ENCODE data around the gene BTBD2. TPM values are rescaled to one million over a fixed set of nuclear protein-coding genes. Genes with fewer than 3 reads are reported as not detected.

The BTBD2 gene
- total and polyA plus RNA-seq, 4 donors: 7.4 to 25.1 (median 20.2) TPM

DNA sequence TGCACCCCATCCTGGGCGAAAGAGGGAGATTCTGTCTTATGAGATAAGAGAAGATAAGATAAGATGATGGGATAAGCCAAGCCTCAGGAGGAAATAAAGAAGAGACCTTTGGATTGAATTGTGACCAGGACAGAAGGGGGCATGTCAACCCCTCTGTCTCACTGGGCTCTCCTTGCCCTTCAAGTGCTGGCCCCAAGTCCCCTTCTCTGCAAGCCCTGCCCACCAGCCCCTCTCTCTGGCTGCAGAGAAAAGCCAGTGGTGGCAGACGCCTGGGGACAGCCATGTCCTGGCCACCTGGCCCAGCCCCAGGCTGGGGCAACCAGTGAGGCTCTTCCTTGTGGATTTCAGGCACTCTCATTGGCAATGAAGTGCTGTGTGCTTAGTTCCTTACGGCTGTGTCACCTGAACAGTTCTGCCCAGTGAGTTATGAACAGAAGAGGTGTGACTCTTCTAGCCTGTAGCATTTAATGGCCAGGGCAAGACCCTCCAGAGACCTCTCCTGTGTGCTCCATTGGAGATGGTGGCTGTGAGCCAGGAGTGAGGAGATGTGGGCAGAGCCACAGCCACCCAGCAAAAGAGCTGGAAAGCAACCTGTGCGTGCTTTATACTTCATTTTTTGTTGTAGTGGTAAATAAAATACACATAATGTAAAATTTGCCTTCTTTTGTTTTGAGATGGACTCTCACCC is 6.1 kb upstream of the BTBD2 start:
- Histone ChIP-seq H3K9me3 (ENCODE audit: control insufficient read depth in 4 of 4, low read length in 3 of 4) (no peaks in the 10 kb centered on the region), H3K4me3 (ENCODE audit: low read depth in 1 of 3, low read length in 3 of 3) (no peak overlapping the region), H3K36me3 (ENCODE audit: control insufficient read depth in 4 of 4, insufficient read depth in 3 of 4, low read depth in 1 of 4, low read length in 3 of 4) (no peaks in the 10 kb centered on the region), H3K27ac (ENCODE audit: low read depth in 1 of 2, low read length in 2 of 2) (no peak overlapping the region), H3K4me1 (ENCODE audit: control insufficient read depth in 4 of 4, insufficient read depth in 4 of 4, low read length in 3 of 4) (peaks cover 0 to 2% (median 2%) of the 10 kb centered on the region in 4 donors), H3K27me3 (ENCODE audit: control insufficient read depth in 4 of 4, insufficient read depth in 4 of 4, low read length in 3 of 4) (no peaks in the 10 kb centered on the region), H3K9ac (ENCODE audit: low read depth in 1 of 2, low read length in 2 of 2) (no peak overlapping the region)
- DNase-seq (ENCODE audit: low spot score): no peak
- TF ChIP-seq HNF4A (conservative IDR thresholded peaks at IDR 0.05) (no peak), NR2F2 (IDR thresholded peaks at IDR 0.05) (no peak), FOXA1 (IDR thresholded peaks at IDR 0.05) (no peak), FOXA2 (IDR thresholded peaks at IDR 0.05) (no peak), HNF4G (IDR thresholded peaks at IDR 0.05) (no peak), JUND (IDR thresholded peaks at IDR 0.05) (no peak), YY1 (IDR thresholded peaks at IDR 0.05) (no peak), GABPA (IDR thresholded peaks at IDR 0.05 in 1 of 2, conservative IDR thresholded peaks at IDR 0.05 in 1 of 2) (no peak), EGR1 (IDR thresholded peaks at IDR 0.05; ENCODE audit: low read depth in 2 of 2) (no peak), RAD21 (IDR thresholded peaks at IDR 0.05) (no peak), SP1 (IDR thresholded peaks at IDR 0.05) (no peak), RXRA (IDR thresholded peaks at IDR 0.05) (no peak)
- TF ChIP-seq, protein P1, sequence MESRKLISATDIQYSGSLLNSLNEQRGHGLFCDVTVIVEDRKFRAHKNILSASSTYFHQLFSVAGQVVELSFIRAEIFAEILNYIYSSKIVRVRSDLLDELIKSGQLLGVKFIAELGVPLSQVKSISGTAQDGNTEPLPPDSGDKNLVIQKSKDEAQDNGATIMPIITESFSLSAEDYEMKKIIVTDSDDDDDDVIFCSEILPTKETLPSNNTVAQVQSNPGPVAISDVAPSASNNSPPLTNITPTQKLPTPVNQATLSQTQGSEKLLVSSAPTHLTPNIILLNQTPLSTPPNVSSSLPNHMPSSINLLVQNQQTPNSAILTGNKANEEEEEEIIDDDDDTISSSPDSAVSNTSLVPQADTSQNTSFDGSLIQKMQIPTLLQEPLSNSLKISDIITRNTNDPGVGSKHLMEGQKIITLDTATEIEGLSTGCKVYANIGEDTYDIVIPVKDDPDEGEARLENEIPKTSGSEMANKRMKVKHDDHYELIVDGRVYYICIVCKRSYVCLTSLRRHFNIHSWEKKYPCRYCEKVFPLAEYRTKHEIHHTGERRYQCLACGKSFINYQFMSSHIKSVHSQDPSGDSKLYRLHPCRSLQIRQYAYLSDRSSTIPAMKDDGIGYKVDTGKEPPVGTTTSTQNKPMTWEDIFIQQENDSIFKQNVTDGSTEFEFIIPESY (IDR thresholded peaks at IDR 0.05): no peak
- TF ChIP-seq, protein P2, sequence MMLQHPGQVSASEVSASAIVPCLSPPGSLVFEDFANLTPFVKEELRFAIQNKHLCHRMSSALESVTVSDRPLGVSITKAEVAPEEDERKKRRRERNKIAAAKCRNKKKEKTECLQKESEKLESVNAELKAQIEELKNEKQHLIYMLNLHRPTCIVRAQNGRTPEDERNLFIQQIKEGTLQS (IDR thresholded peaks at IDR 0.05): no peak
- TF ChIP-seq, protein P3, sequence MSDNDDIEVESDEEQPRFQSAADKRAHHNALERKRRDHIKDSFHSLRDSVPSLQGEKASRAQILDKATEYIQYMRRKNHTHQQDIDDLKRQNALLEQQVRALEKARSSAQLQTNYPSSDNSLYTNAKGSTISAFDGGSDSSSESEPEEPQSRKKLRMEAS (IDR thresholded peaks at IDR 0.05): no peak
- TF ChIP-seq, protein P4, sequence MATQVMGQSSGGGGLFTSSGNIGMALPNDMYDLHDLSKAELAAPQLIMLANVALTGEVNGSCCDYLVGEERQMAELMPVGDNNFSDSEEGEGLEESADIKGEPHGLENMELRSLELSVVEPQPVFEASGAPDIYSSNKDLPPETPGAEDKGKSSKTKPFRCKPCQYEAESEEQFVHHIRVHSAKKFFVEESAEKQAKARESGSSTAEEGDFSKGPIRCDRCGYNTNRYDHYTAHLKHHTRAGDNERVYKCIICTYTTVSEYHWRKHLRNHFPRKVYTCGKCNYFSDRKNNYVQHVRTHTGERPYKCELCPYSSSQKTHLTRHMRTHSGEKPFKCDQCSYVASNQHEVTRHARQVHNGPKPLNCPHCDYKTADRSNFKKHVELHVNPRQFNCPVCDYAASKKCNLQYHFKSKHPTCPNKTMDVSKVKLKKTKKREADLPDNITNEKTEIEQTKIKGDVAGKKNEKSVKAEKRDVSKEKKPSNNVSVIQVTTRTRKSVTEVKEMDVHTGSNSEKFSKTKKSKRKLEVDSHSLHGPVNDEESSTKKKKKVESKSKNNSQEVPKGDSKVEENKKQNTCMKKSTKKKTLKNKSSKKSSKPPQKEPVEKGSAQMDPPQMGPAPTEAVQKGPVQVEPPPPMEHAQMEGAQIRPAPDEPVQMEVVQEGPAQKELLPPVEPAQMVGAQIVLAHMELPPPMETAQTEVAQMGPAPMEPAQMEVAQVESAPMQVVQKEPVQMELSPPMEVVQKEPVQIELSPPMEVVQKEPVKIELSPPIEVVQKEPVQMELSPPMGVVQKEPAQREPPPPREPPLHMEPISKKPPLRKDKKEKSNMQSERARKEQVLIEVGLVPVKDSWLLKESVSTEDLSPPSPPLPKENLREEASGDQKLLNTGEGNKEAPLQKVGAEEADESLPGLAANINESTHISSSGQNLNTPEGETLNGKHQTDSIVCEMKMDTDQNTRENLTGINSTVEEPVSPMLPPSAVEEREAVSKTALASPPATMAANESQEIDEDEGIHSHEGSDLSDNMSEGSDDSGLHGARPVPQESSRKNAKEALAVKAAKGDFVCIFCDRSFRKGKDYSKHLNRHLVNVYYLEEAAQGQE (IDR thresholded peaks at IDR 0.05): no peak
- WGBS: 81% methylated on average over 4 of the region's 4 CpGs

DNA sequence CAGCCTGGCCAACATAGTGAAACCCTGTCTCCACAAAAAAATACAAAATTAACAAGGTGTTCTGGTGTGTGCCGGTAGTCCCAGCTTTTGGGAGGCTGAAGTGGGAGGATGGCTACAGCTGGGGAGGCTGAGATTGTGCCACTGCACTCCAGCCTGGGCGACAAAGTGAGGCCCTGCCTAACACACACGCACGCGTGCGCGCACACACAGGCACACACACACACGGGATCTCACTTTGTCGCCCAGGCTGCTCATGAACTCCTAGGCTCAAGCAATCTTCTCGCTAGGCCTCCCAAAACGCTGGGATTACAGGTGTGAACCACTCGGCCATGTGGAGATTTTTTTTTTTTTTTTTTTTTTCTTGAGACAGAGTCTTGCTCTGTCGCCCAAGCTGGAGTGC is 3.2 kb upstream of the BTBD2 start:
- TF ChIP-seq EGR1 (IDR thresholded peaks at IDR 0.05; ENCODE audit: low read depth in 2 of 2): no peak
- TF ChIP-seq, protein P4 (IDR thresholded peaks at IDR 0.05): no peak
- TF ChIP-seq RXRA (IDR thresholded peaks at IDR 0.05): no peak
- no peak for TF ChIP-seq FOXA2 (IDR thresholded peaks at IDR 0.05)
- H3K4me1 ChIP-seq (ENCODE audit: control insufficient read depth in 4 of 4, insufficient read depth in 4 of 4, low read length in 3 of 4): peaks cover 4 to 14% (median 5%) of the 10 kb centered on the region in 4 donors
- 94% methylated on average over 13 of the region's 13 CpGs for WGBS
- H3K27ac ChIP-seq (ENCODE audit: low read depth in 1 of 2, low read length in 2 of 2): no peak overlapping the region
- no peaks in the 10 kb centered on the region for H3K36me3 ChIP-seq (ENCODE audit: control insufficient read depth in 4 of 4, insufficient read depth in 3 of 4, low read depth in 1 of 4, low read length in 3 of 4)
- no peaks in the 10 kb centered on the region for H3K9me3 ChIP-seq (ENCODE audit: control insufficient read depth in 4 of 4, low read length in 3 of 4)
- no peak overlapping the region for H3K4me3 ChIP-seq (ENCODE audit: low read depth in 1 of 3, low read length in 3 of 3)
- H3K9ac ChIP-seq (ENCODE audit: low read depth in 1 of 2, low read length in 2 of 2): no peak overlapping the region
- no peak for DNase-seq (ENCODE audit: low spot score)
- H3K27me3 ChIP-seq (ENCODE audit: control insufficient read depth in 4 of 4, insufficient read depth in 4 of 4, low read length in 3 of 4): no peaks in the 10 kb centered on the region

Measured in liver (tissue), 9 donors.